PFSK-1 (cell line): Measurements from ENCODE around the gene ELMO1.

Experiments used
- FOXP2 ChIP-seq: optimal IDR thresholded peaks from 2 replicates; pipeline ENCODE3; 2011; ENCODE audit warnings: borderline replicate concordance, control low read depth, inconsistent platforms; ENCODE audit not compliant: insufficient read depth; ENCODE audit errors: extremely low read length, extremely low read depth
- POLR2AphosphoS5 ChIP-seq: IDR thresholded peaks from 2 replicates; pipeline ENCODE4 v1.6.1; 2012; ENCODE audit warnings: low read depth, mild to moderate bottlenecking, control low read depth, low read length, moderate library complexity
- SIN3A ChIP-seq: IDR thresholded peaks from 2 replicates; pipeline ENCODE4 v1.6.1; 2012; ENCODE audit warnings: mild to moderate bottlenecking, low read length, moderate library complexity, borderline replicate concordance; ENCODE audit not compliant: insufficient read depth
- TAF1 ChIP-seq: IDR thresholded peaks from 2 replicates; pipeline ENCODE4 v1.6.1; 2012; ENCODE audit warnings: low read length, control low read depth, borderline replicate concordance; ENCODE audit not compliant: insufficient read depth
- TF ChIP-seq, protein P1 (sequence below), 2 experiments: IDR thresholded peaks; 2 replicates each; pipeline versions ENCODE4 v1.6.1 to v1.8.0; 2011 to 2012; ENCODE audit warnings: low read depth in 2 of 2, low read length in 2 of 2, control low read depth in 1 of 2, inconsistent platforms in 1 of 2, mild to moderate bottlenecking in 1 of 2, moderate library complexity in 1 of 2; ENCODE audit not compliant: insufficient read depth in 1 of 2

The ELMO1 gene

DNA sequence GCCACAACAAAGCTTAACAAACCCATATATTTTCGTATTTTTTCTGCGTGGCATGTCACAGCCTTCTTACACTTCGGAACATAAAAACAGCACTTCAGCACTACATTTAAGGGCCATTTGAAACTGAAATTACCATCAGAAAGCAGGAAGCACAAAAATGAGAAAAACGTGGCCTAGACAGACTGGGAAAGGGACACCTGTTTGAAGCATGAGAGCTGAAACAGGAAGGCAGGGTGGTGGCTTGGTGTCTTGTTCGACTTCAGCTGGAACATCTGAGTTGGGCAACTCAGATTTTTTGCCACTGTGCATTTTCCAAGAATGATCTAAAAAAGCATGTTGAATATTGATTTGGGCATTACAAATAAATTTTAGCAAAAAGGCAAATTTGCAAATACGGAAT, 243.2 kb downstream of the ELMO1 start:
- TF ChIP-seq POLR2AphosphoS5 (no peak), FOXP2 (no peak), SIN3A (no peak), TAF1 (no peak)
- TF ChIP-seq, protein P1, sequence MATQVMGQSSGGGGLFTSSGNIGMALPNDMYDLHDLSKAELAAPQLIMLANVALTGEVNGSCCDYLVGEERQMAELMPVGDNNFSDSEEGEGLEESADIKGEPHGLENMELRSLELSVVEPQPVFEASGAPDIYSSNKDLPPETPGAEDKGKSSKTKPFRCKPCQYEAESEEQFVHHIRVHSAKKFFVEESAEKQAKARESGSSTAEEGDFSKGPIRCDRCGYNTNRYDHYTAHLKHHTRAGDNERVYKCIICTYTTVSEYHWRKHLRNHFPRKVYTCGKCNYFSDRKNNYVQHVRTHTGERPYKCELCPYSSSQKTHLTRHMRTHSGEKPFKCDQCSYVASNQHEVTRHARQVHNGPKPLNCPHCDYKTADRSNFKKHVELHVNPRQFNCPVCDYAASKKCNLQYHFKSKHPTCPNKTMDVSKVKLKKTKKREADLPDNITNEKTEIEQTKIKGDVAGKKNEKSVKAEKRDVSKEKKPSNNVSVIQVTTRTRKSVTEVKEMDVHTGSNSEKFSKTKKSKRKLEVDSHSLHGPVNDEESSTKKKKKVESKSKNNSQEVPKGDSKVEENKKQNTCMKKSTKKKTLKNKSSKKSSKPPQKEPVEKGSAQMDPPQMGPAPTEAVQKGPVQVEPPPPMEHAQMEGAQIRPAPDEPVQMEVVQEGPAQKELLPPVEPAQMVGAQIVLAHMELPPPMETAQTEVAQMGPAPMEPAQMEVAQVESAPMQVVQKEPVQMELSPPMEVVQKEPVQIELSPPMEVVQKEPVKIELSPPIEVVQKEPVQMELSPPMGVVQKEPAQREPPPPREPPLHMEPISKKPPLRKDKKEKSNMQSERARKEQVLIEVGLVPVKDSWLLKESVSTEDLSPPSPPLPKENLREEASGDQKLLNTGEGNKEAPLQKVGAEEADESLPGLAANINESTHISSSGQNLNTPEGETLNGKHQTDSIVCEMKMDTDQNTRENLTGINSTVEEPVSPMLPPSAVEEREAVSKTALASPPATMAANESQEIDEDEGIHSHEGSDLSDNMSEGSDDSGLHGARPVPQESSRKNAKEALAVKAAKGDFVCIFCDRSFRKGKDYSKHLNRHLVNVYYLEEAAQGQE (IDR thresholded peaks at IDR 0.05; ENCODE audit: insufficient read depth in 1 of 2, low read depth in 2 of 2, low read length in 2 of 2), result no peak

DNA sequence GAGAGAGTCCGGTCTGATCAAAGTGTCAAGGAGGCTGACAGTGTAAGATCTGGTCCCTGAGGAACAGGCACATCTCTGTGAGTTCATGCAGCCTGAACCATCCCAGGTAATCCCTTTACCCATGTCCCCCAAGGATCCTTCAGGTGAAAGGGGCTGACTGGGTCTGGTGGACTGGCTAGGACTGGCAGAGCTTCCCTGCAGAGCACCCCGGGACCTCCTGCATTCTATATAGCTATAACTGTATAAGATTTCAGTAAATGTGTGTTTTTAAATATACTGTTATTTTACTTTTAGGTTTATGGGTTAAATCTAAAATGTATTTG, 246.8 kb downstream of the ELMO1 start:
- TF ChIP-seq FOXP2 (no peak), SIN3A (no peak), POLR2AphosphoS5 (no peak), TAF1 (no peak)

DNA sequence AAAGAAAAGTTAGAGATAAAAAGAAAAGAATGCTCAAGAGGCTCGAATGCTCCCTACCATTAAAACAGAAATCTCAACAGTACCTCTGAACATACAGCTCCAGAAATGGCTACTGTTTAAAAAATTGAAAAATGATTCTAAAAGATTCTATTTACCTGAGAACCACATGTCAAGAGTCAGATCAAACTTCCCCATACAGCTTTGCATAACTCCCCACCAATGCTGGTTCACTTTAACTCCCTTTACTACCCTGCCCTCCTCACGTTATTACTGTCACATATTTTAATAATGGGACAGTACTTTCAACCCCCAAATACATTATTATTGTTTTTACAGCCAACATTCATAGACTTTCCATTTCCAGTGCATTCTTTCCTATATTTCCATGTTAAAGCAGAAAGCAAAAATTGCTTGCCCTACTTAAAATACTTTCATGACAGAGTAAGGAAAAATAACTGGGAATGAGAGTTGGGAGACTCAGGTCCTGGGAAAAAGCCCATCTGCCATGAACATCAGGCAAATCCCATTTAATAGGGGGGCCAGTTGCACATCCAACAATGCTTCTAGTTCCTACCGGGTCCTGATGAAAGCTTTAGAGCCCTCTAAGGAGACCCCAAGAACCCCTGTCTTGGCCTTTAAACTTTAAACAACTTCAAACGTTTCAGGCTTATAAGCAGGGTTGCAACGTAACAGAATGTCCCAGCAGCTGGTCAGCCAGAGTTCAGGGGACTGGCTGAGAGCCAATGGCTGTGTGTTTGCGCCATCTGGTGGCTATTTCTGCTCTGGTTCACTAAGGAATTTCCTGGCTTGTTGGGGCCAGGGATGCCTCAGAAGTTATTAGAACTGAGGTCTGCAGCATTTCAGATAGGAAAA, 247.4 kb downstream of the ELMO1 start:
- TF ChIP-seq, protein P1 (IDR thresholded peaks at IDR 0.05; ENCODE audit: insufficient read depth in 1 of 2, low read depth in 2 of 2, low read length in 2 of 2), result no peak
- TF ChIP-seq TAF1, result no peak
- TF ChIP-seq POLR2AphosphoS5, result no peak

DNA sequence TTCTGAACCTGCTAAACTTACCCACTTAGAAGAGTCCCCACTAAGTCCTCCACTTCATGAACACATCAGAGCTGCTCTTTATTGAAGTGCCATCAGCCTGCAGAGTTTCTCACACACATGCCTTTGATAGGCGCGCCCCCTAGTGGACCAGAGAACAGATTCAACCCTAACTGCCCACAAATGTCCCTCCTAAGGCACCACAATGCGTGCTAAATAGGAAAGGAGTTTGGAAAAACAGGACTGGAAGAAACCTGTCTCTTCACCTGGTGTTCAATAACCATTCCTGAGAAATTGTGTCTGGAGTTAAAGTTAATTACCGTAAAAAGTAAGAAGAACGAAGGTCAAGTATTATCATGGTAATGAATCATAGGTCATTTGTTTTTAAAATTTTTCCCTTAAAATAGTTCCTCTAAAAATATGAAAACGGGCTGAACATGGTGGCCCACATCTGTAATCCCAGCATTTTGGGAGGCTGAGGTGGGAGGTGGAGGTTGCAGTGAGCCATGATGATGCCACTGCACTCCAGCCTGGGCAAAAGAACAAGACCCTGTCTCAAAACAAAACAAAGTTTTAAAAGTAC, 249.7 kb downstream of the ELMO1 start:
- TF ChIP-seq TAF1 (no peak), SIN3A (no peak), FOXP2 (no peak), POLR2AphosphoS5 (no peak)
- TF ChIP-seq, protein P1 (IDR thresholded peaks at IDR 0.05; ENCODE audit: insufficient read depth in 1 of 2, low read depth in 2 of 2, low read length in 2 of 2), result no peak

DNA sequence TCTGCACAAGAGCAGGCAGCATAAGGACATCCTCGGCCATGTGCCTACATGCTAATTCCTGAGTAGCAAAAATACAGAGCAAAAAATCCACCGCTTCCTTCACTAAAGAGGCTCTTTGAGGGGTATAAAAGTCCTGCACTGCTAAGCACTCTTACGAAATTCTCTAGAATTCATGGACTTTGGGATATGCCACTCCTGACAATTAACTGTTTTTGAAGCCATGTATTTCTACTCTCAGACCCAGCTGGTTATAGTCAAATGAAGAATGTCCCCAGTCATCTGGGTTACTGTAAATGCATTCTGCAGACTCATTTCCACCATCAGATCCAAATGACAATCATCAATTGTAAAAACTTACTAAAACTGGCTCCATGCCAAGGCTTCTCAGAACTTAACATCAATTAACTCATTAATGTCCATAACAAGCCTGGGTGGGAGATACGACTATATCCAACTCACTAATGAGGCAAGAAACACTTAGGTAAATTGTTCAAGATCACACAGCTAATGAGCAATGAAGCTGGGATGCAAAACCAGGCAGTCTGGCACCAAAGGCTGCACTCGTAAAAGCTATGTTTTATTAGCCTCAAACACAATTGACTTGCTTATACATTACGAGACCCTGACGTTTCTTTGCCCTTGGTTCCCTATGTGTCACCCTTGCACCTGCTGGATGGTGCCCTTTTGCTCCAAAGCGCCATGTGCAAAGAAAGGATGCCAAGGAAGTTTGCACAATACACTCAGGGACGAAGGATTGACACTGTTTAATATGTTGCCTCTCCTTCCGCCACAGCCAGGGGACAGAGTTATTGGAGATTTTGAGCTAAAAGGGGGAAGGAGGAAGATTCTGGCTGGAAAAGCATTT, 250.4 kb downstream of the ELMO1 start:
- TF ChIP-seq POLR2AphosphoS5 (no peak), FOXP2 (no peak), TAF1 (no peak), SIN3A (no peak)
- TF ChIP-seq, protein P1 (IDR thresholded peaks at IDR 0.05; ENCODE audit: insufficient read depth in 1 of 2, low read depth in 2 of 2, low read length in 2 of 2), result no peak
